IMR-90 (cell line): ENCODE measurements around the gene ENO4. TPM values are rescaled to one million over a fixed set of nuclear protein-coding genes. Genes with fewer than 3 reads are reported as not detected.

Source experiments
- ATAC-seq: fragments of 200-7000 bp; cut with Tn5 transposase; 2 replicates; pipeline ENCODE4 v1.9.1; 2020; ENCODE audit warnings: low read depth, mild to moderate bottlenecking, moderate library complexity
- BruUV-seq: library from RNA; stranded (reverse); fragments of 400-500 nt; replicated peaks from 2 replicates; lab custom pipeline; 2021; lab: Mats Ljungman, UMichigan
- CTCF ChIA-PET: fragments of 300-600 bp; formaldehyde crosslinking; extraction: SDS; loops from one replicate; lab custom pipeline; 2021; ENCODE audit warnings: antibody characterized with exemption; lab: Yijun Ruan, JAX
- POLR2A ChIA-PET: fragments of 300-600 bp; sonication (Branson Sonifier 250); formaldehyde crosslinking; loops from one replicate; lab custom pipeline; 2022; ENCODE audit warnings: antibody characterized with exemption; ENCODE audit not compliant: unreplicated experiment; lab: Charles Lee
- DNase-seq: peaks from one replicate; pipeline ENCODE4 v3.0.0; 2013
- H2AFZ ChIP-seq: replicated peaks from 2 replicates; pipeline ENCODE3; 2013; ENCODE audit warnings: low read length, mild to moderate bottlenecking; ENCODE audit not compliant: poor library complexity
- H2AK5ac ChIP-seq: 2 replicates; pipeline ENCODE4 v1.6.1; 2013; ENCODE audit warnings: low read depth, low read length, inconsistent platforms
- H2AK9ac ChIP-seq: replicated peaks from 2 replicates; pipeline ENCODE3; 2013; ENCODE audit warnings: mild to moderate bottlenecking, low read depth, low read length, moderate library complexity; ENCODE audit not compliant: poor library complexity
- H2BK120ac ChIP-seq: 2 replicates; pipeline ENCODE4 v1.6.1; 2013; ENCODE audit warnings: low read depth, low read length, inconsistent platforms
- H2BK15ac ChIP-seq: 3 replicates; pipeline ENCODE4 v1.6.1; 2013; ENCODE audit warnings: low read depth, low read length, inconsistent platforms
- H2BK20ac ChIP-seq: 2 replicates; pipeline ENCODE4 v1.6.1; 2013; ENCODE audit warnings: low read depth, mild to moderate bottlenecking, inconsistent platforms, low read length, moderate library complexity
- H2BK5ac ChIP-seq: 2 replicates; pipeline ENCODE4 v1.6.1; 2013; ENCODE audit warnings: mild to moderate bottlenecking, low read depth, low read length, inconsistent platforms; ENCODE audit not compliant: poor library complexity, severe bottlenecking
- H3K14ac ChIP-seq: replicated peaks from 2 replicates; pipeline ENCODE4 v1.6.1; 2013; ENCODE audit warnings: low read depth, low read length, inconsistent platforms
- H3K18ac ChIP-seq: 2 replicates; pipeline ENCODE4 v1.6.1; 2013; ENCODE audit warnings: low read depth, low read length, control low read depth
- H3K23ac ChIP-seq: 2 replicates; pipeline ENCODE4 v1.6.1; 2013; ENCODE audit warnings: low read depth, low read length, inconsistent platforms
- H3K27ac ChIP-seq: 2 replicates; pipeline ENCODE4 v1.5.1; 2013; ENCODE audit warnings: mild to moderate bottlenecking, control low read depth, low read length; ENCODE audit not compliant: insufficient read depth
- H3K27me3 ChIP-seq: 2 replicates; pipeline ENCODE4 v1.6.1; 2013; ENCODE audit warnings: low read length; ENCODE audit not compliant: control insufficient read depth, insufficient read depth
- H3K36me3 ChIP-seq: 2 replicates; pipeline ENCODE4 v1.6.1; 2013; ENCODE audit warnings: low read length, mixed read lengths; ENCODE audit not compliant: control insufficient read depth, insufficient read depth
- H3K4ac ChIP-seq: 2 replicates; pipeline ENCODE4 v1.6.1; 2013; ENCODE audit warnings: low read depth, low read length, inconsistent platforms
- H3K4me1 ChIP-seq: 2 replicates; pipeline ENCODE4 v1.6.1; 2013; ENCODE audit warnings: low read length, mixed read lengths; ENCODE audit not compliant: control insufficient read depth, insufficient read depth
- H3K4me2 ChIP-seq: 2 replicates; pipeline ENCODE4 v1.6.1; 2013; ENCODE audit warnings: low read depth, mild to moderate bottlenecking, control low read depth, low read length, moderate library complexity
- H3K4me3 ChIP-seq: 2 replicates; pipeline ENCODE4 v1.5.1; 2013; ENCODE audit warnings: low read depth, mild to moderate bottlenecking, control low read depth, low read length, moderate library complexity; ENCODE audit not compliant: insufficient read depth
- H3K56ac ChIP-seq: 2 replicates; pipeline ENCODE4 v1.6.1; 2013; ENCODE audit warnings: low read length, inconsistent platforms; ENCODE audit not compliant: insufficient read depth; ENCODE audit errors: extremely low read depth
- H3K79me1 ChIP-seq, 2 experiments: 2 replicates each; pipeline ENCODE4 v1.6.1; 2013; ENCODE audit warnings: low read length in 2 of 2, inconsistent platforms in 1 of 2, low read depth in 1 of 2
- H3K9ac ChIP-seq: 2 replicates; pipeline ENCODE4 v1.6.1; 2013; ENCODE audit warnings: low read depth, low read length, control low read depth
- H3K9me1 ChIP-seq: 2 replicates; pipeline ENCODE4 v1.6.1; 2013; ENCODE audit warnings: low read length, inconsistent platforms; ENCODE audit not compliant: insufficient read depth
- H3K9me3 ChIP-seq: 2 replicates; pipeline ENCODE4 v1.6.1; 2013; ENCODE audit warnings: low read length; ENCODE audit not compliant: control insufficient read depth, insufficient read depth
- H4K20me1 ChIP-seq: 2 replicates; pipeline ENCODE4 v1.6.1; 2013; ENCODE audit warnings: low read length, inconsistent platforms; ENCODE audit not compliant: insufficient read depth
- H4K5ac ChIP-seq: 2 replicates; pipeline ENCODE4 v1.6.1; 2013; ENCODE audit warnings: mild to moderate bottlenecking, low read depth, low read length, control low read depth
- H4K8ac ChIP-seq, 2 experiments: 2 replicates each; pipeline ENCODE4 v1.6.1; 2013; ENCODE audit warnings: low read depth in 2 of 2, low read length in 2 of 2, control low read depth in 1 of 2, inconsistent platforms in 1 of 2
- H4K91ac ChIP-seq: 2 replicates; pipeline ENCODE4 v1.6.1; 2013; ENCODE audit warnings: low read depth, low read length, inconsistent platforms; ENCODE audit not compliant: insufficient read depth
- CHD1 ChIP-seq: IDR thresholded peaks from 2 replicates; pipeline ENCODE4 v1.6.1; 2012; ENCODE audit warnings: low read depth, low read length, improper control_type of control experiment
- ELK1 ChIP-seq: fragments of 150-350 bp; IDR thresholded peaks from 2 replicates; pipeline ENCODE4 v1.6.1; 2016; ENCODE audit warnings: low read depth, mild to moderate bottlenecking, low read length, moderate library complexity, borderline replicate concordance
- FOS ChIP-seq: fragments of 150-350 bp; IDR thresholded peaks from 2 replicates; pipeline ENCODE4 v1.6.1; 2016; ENCODE audit warnings: low read depth, low read length
- MAFK ChIP-seq: IDR thresholded peaks from 2 replicates; pipeline ENCODE4 v1.6.1; 2012; ENCODE audit warnings: low read depth, low read length, improper control_type of control experiment
- MAZ ChIP-seq: IDR thresholded peaks from 2 replicates; pipeline ENCODE4 v1.6.1; 2012; ENCODE audit warnings: low read depth, mild to moderate bottlenecking, low read length, improper control_type of control experiment, moderate library complexity, borderline replicate concordance
- MXI1 ChIP-seq: IDR thresholded peaks from 2 replicates; pipeline ENCODE4 v1.6.1; 2012; ENCODE audit warnings: low read depth, mild to moderate bottlenecking, low read length, moderate library complexity, borderline replicate concordance
- RAD21 ChIP-seq: IDR thresholded peaks from 2 replicates; pipeline ENCODE4 v1.6.1; 2012; ENCODE audit warnings: low read length, improper control_type of control experiment
- SMC3 ChIP-seq: fragments of 150-350 bp; IDR thresholded peaks from 2 replicates; pipeline ENCODE4 v1.6.1; 2016; ENCODE audit warnings: low read depth, mild to moderate bottlenecking, antibody characterized with exemption, low read length, moderate library complexity
- WGBS, 2 experiments: methylation state at CpG; one replicate each; pipeline versions ENCODE4 v1.1.5 to v1.1.7; 2013; ENCODE audit warnings: missing lambda C conversion rate in 2 of 2; ENCODE audit not compliant: insufficient read length in 1 of 2; ENCODE audit errors: extremely low coverage in 2 of 2; 5-methylcytosine and 5-hydroxymethylcytosine counted together
- dilution Hi-C: fragments of 300-500 bp; cut with HindIII; formaldehyde crosslinking; loops from one replicate; pipeline ENCODE4 v1.14.3; 2018; ENCODE audit warnings: low sequenced_read_pairs; ENCODE audit not compliant: unreplicated experiment
- in situ Hi-C: fragments of 300-500 bp; cut with MboI; formaldehyde crosslinking; loops from 3 replicates; pipeline ENCODE4 v1.14.3; 2019; ENCODE audit warnings: low sequenced_read_pairs, inconsistent platforms, mixed read lengths
- intact Hi-C: fragments of 100-400 bp; cut with micrococcal nuclease; formaldehyde crosslinking; loops from 2 replicates; pipeline ENCODE4 v1.10.0; 2022
- polyA plus RNA-seq, 3 experiments: library from polyadenylated mRNA; depleted of rRNA; stranded (reverse); fragments of >200 nt; gene quantifications; 2 replicates each; pipeline ENCODE4 v1.2.3, GENCODE V29; 2012; ENCODE audit warnings: low replicate concordance in 1 of 3
- total RNA-seq: library from RNA; depleted of rRNA; stranded (reverse); fragments of >200 nt; gene quantifications from 2 replicates; pipeline ENCODE4 v1.2.3, GENCODE V29; 2012

Gene ENO4
- total and polyA plus RNA-seq, 2 of the 4 experiments (the other 2 are of a cell fraction) = under 0.01 to 0.05 TPM

DNA sequence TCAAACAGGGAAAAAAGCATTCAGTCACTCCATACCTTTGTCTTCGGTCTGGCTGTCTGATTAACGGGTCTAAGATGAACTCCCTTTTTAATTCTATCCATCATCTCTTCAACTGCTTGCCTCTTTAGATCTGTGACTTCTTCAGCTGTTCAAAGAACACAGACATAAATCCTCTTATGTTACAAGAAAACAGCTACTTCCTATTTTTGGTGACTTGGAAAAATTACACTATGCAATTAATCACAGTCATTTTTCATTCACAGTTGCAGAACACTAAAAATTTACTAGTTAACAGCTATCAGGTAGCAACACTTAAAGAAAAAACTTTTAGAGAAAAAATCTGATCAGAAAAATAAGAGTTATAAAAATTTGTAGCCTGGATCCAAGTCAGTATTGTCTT lies 66.0 kb downstream of the ENO4 start:
- Histone ChIP-seq H2BK120ac (no peak overlapping the region), H3K79me1 (no peaks in the 10 kb centered on the region), H4K8ac (no peak overlapping the region), H2AK5ac (no peak overlapping the region), H3K14ac (no peak overlapping the region), H3K4me1 (no peaks in the 10 kb centered on the region), H2AFZ (no peak overlapping the region), H3K36me3 (0 out of 2 replicates have a peak, but pooled peaks cover 1% of the 10 kb centered on the region), H3K4me2 (no peak overlapping the region), H3K4ac (no peak overlapping the region), H4K5ac (no peak overlapping the region), H3K9me3 (no peaks in the 10 kb centered on the region), H3K23ac (no peak overlapping the region), H4K91ac (no peak overlapping the region), H3K18ac (no peak overlapping the region), H4K20me1 (no peaks in the 10 kb centered on the region), H2BK20ac (no peak overlapping the region), H2BK5ac (no peak overlapping the region), H3K4me3 (no peak overlapping the region), H3K9me1 (no peaks in the 10 kb centered on the region), H3K56ac (no peak overlapping the region), H2AK9ac (no peak overlapping the region), H3K9ac (no peak overlapping the region), H3K27me3 (no peaks in the 10 kb centered on the region), H2BK15ac (no peak overlapping the region), H3K27ac (no peak overlapping the region)
- no TSS peak for BruUV-seq
- ChIA-PET POLR2A (no interaction called here), CTCF (no interaction called here)
- no peak for DNase-seq
- no peak for ATAC-seq
- in situ Hi-C loops = no loop called here
- dilution Hi-C loops = no loop called here
- intact Hi-C loops = no loop called here
- no peak for TF ChIP-seq ELK1
- TF ChIP-seq MAFK = no peak
- TF ChIP-seq RAD21 = no peak
- no peak for TF ChIP-seq CHD1
- no peak for TF ChIP-seq FOS
- TF ChIP-seq MAZ = no peak
- TF ChIP-seq MXI1 = no peak
- no peak for TF ChIP-seq SMC3
- whole genome bisulfite sequencing, 2 experiments = 100% methylated on average over 2 of the region's 2 CpGs; no CpG with 5 or more reads in 1 of the 2 experiments
